ENCODE measurements around the gene ME2. TPM values are rescaled to one million over a fixed set of nuclear protein-coding genes. Genes with fewer than 3 reads are reported as not detected.

Gene ME2
- total RNA-seq, 1 experiment from 2014 or later, result 49.4 TPM

- Histone ChIP-seq H3K4me1 (ENCODE audit: insufficient read depth, low read length) (no peaks in the 10 kb centered on the region), H4K8ac (replicated peaks; ENCODE audit: insufficient read length, low read depth, low read length) (no peak overlapping the region), H2BK120ac (ENCODE audit: low read depth, low read length, poor library complexity, severe bottlenecking) (no peak overlapping the region), H2AK5ac (ENCODE audit: insufficient read length, low read length) (no peak overlapping the region), H4K20me1 (ENCODE audit: control insufficient read depth, insufficient read depth, insufficient read length) (no peaks in the 10 kb centered on the region), H3K79me2 (ENCODE audit: insufficient read depth, low read length) (no peaks in the 10 kb centered on the region), H3K79me1 (ENCODE audit: insufficient read depth, low read depth, low read length, poor library complexity, severe bottlenecking) (no peaks in the 10 kb centered on the region), H4K5ac (ENCODE audit: insufficient read length, low read depth, low read length) (no peak overlapping the region), H2AFZ (ENCODE audit: low read length) (no peak overlapping the region), H3K4ac (ENCODE audit: low read depth, low read length) (no peak overlapping the region), H3K18ac (ENCODE audit: insufficient read length, low read depth, low read length) (no peak overlapping the region), H4K91ac (ENCODE audit: insufficient read length, low read depth, low read length) (no peak overlapping the region), H2BK5ac (ENCODE audit: insufficient read length, low read length) (no peak overlapping the region), H2BK15ac (ENCODE audit: low read depth, low read length) (no peak overlapping the region), H3K14ac (ENCODE audit: insufficient read depth, low read length) (no peak overlapping the region), H3K27ac (ENCODE audit: insufficient read length, low read depth, low read length) (no peak overlapping the region), H2BK12ac (ENCODE audit: insufficient read length, low read depth, low read length) (no peak overlapping the region), H3T11ph (ENCODE audit: low read length) (no peak overlapping the region), H3K4me2 (ENCODE audit: insufficient read depth, insufficient read length, low read length) (no peak overlapping the region), H3K27me3 (ENCODE audit: insufficient read depth, low read length) (no peaks in the 10 kb centered on the region), H3K9me3 (ENCODE audit: control insufficient read depth, low read depth, low read length) (no peaks in the 10 kb centered on the region), H3K56ac (ENCODE audit: insufficient read length, low read depth, low read length) (no peak overlapping the region), H3K23ac (ENCODE audit: insufficient read length, low read depth, low read length) (no peak overlapping the region), H3K9ac (ENCODE audit: extremely low read depth, insufficient read length, low read length) (no peak overlapping the region), H2BK20ac (ENCODE audit: low read depth, low read length, poor library complexity, severe bottlenecking) (no peak overlapping the region), H3K23me2 (ENCODE audit: insufficient read length, low read depth, low read length, poor library complexity, severe bottlenecking) (no peaks in the 10 kb centered on the region)
- Mint-ChIP-seq H3K4me1 (peaks cover 0 to 3% of the 10 kb centered on the region in 2 experiments; a peak in 1 of 4 replicates), H3K27me3 (ENCODE audit: low read depth) (no peaks in the 10 kb centered on the region), H3K9me3 (no peaks in the 10 kb centered on the region), H3K27ac (peak overlapping the region in 2 of 3 experiments; percentile 4 to 8; a peak in 2 of 7 replicates), H3K4me3 (no peak overlapping the region), H3K36me3 (ENCODE audit: insufficient read depth in 1 of 3, low read depth in 3 of 3) (peaks cover 5 to 27% (median 22%) of the 10 kb centered on the region in 3 experiments; a peak in 5 of 7 replicates)
- DNase-seq, result no peak
- TF ChIP-seq, protein P1, sequence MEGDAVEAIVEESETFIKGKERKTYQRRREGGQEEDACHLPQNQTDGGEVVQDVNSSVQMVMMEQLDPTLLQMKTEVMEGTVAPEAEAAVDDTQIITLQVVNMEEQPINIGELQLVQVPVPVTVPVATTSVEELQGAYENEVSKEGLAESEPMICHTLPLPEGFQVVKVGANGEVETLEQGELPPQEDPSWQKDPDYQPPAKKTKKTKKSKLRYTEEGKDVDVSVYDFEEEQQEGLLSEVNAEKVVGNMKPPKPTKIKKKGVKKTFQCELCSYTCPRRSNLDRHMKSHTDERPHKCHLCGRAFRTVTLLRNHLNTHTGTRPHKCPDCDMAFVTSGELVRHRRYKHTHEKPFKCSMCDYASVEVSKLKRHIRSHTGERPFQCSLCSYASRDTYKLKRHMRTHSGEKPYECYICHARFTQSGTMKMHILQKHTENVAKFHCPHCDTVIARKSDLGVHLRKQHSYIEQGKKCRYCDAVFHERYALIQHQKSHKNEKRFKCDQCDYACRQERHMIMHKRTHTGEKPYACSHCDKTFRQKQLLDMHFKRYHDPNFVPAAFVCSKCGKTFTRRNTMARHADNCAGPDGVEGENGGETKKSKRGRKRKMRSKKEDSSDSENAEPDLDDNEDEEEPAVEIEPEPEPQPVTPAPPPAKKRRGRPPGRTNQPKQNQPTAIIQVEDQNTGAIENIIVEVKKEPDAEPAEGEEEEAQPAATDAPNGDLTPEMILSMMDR (conservative IDR thresholded peaks at IDR 0.05), result no peak
- WGBS (ENCODE audit: extremely low coverage, insufficient read length, low lambda C conversion rate), result no CpG with 5 or more reads among the region's 2 CpGs
Measured at GRCh38 chr18:50938912-50939311, 60.0 kb downstream of the ME2 start.

Measured in H9 (cell line).